CD14-positive monocyte (primary cell): ENCODE measurements around the gene MAP6D1. TPM values are rescaled to one million over a fixed set of nuclear protein-coding genes. Genes with fewer than 3 reads are reported as not detected.
A peak's percentile ranks its signal among the peaks of the same experiment; 100 is the strongest.

ENCODE experiments used
- DNase-seq, 3 donors: peaks; one replicate each; pipeline ENCODE4 v3.0.0-alpha.2; 2011 to 2022
- H2AFZ ChIP-seq: 2 replicates; pipeline ENCODE4 v1.6.0; 2012; ENCODE audit warnings: mild to moderate bottlenecking, low read depth, low read length, inconsistent platforms; ENCODE audit not compliant: insufficient read depth, poor library complexity, severe bottlenecking
- H3K27ac ChIP-seq, 2 donors: 1 replicate in 1 of 2; 2 replicates in 1 of 2; pipeline ENCODE4 v1.5.1; 2012 to 2013; ENCODE audit warnings: low read length in 2 of 2, control low read depth in 1 of 2, inconsistent platforms in 1 of 2, low read depth in 1 of 2, mild to moderate bottlenecking in 1 of 2
- H3K27me3 ChIP-seq, 2 donors: one replicate each; pipeline versions ENCODE4 v1.6.0 to v1.6.1; 2011 to 2013; ENCODE audit warnings: low read length in 2 of 2; ENCODE audit not compliant: control insufficient read depth in 2 of 2, insufficient read depth in 2 of 2
- H3K36me3 ChIP-seq, 2 donors: replicated peaks in 1 of 2; 1 replicate in 1 of 2; 2 replicates in 1 of 2; pipeline versions ENCODE4 v1.5.1 to v1.6.1; 2012 to 2013; ENCODE audit warnings: low read length in 2 of 2, control low read depth in 1 of 2, inconsistent platforms in 1 of 2, mild to moderate bottlenecking in 1 of 2; ENCODE audit not compliant: insufficient read depth in 2 of 2, control insufficient read depth in 1 of 2
- H3K4me1 ChIP-seq, 2 donors: 1 replicate in 1 of 2; 2 replicates in 1 of 2; pipeline versions ENCODE4 v1.5.1 to v1.6.1; 2012 to 2013; ENCODE audit warnings: low read length in 2 of 2, control low read depth in 1 of 2, inconsistent platforms in 1 of 2, mild to moderate bottlenecking in 1 of 2, moderate library complexity in 1 of 2; ENCODE audit not compliant: insufficient read depth in 2 of 2, control insufficient read depth in 1 of 2
- H3K4me2 ChIP-seq: replicated peaks from 2 replicates; pipeline ENCODE3; 2012; ENCODE audit warnings: low read length, moderate library complexity, mild to moderate bottlenecking; ENCODE audit not compliant: poor library complexity, severe bottlenecking; ENCODE audit errors: extremely low read depth
- H3K4me3 ChIP-seq, 3 experiments: fragments of 200-600 bp in 1 of 3; sonication (generic) in 1 of 3; replicated peaks in 1 of 3; 1 replicate in 2 of 3; 2 replicates in 1 of 3; pipeline ENCODE4 v1.5.1; 2011 to 2013; ENCODE audit warnings: low read length in 3 of 3, mild to moderate bottlenecking in 3 of 3, control low read depth in 2 of 3, low read depth in 2 of 3, inconsistent platforms in 1 of 3, moderate library complexity in 1 of 3
- H3K79me2 ChIP-seq: 2 replicates; pipeline ENCODE4 v1.6.0; 2012; ENCODE audit warnings: mild to moderate bottlenecking, control low read depth, inconsistent platforms, low read length, moderate library complexity; ENCODE audit not compliant: insufficient read depth
- H3K9ac ChIP-seq: 2 replicates; pipeline ENCODE4 v1.6.0; 2017; ENCODE audit warnings: low read length, mild to moderate bottlenecking; ENCODE audit not compliant: insufficient read depth, poor library complexity, severe bottlenecking
- H3K9me3 ChIP-seq, 2 donors: replicated peaks in 1 of 2; 1 replicate in 1 of 2; 2 replicates in 1 of 2; pipeline versions ENCODE4 v1.5.1 to v1.6.1; 2012 to 2013; ENCODE audit warnings: low read length in 2 of 2, control low read depth in 1 of 2; ENCODE audit not compliant: control insufficient read depth in 1 of 2, insufficient read depth in 1 of 2
- H4K20me1 ChIP-seq: 2 replicates; pipeline ENCODE4 v1.6.0; 2012; ENCODE audit warnings: mild to moderate bottlenecking, low read length, control low read depth, moderate library complexity; ENCODE audit not compliant: insufficient read depth
- H3K27ac Mint-ChIP-seq, 7 donors: one replicate each; pipeline ENCODE4 v1.8.0; 2020; ENCODE audit warnings: mild to moderate bottlenecking in 7 of 7, mixed read lengths in 7 of 7, moderate library complexity in 6 of 7, inconsistent platforms in 2 of 7
- H3K27me3 Mint-ChIP-seq, 3 donors: one replicate each; pipeline ENCODE4 v1.8.0; 2021 to 2022; ENCODE audit warnings: low read depth in 3 of 3, mild to moderate bottlenecking in 3 of 3, mixed read lengths in 3 of 3, moderate library complexity in 3 of 3, inconsistent platforms in 1 of 3
- H3K36me3 Mint-ChIP-seq, 2 donors: one replicate each; pipeline ENCODE4 v1.8.0; 2020; ENCODE audit warnings: mixed read lengths in 2 of 2, inconsistent platforms in 1 of 2, mild to moderate bottlenecking in 1 of 2
- H3K4me1 Mint-ChIP-seq: one replicate; pipeline ENCODE4 v1.8.0; 2020; ENCODE audit warnings: mild to moderate bottlenecking, mixed read lengths
- H3K4me3 Mint-ChIP-seq, 2 donors: one replicate each; pipeline ENCODE4 v1.8.0; 2020; ENCODE audit warnings: mild to moderate bottlenecking in 2 of 2, mixed read lengths in 2 of 2, moderate library complexity in 1 of 2
- H3K9me3 Mint-ChIP-seq, 7 donors: one replicate each; pipeline ENCODE4 v1.8.0; 2020 to 2022; ENCODE audit warnings: mixed read lengths in 7 of 7, mild to moderate bottlenecking in 6 of 7, moderate library complexity in 6 of 7, inconsistent platforms in 2 of 7
- WGBS: methylation state at CpG from one replicate; pipeline ENCODE4 v1.1.5; 2013; ENCODE audit warnings: missing lambda C conversion rate; ENCODE audit not compliant: insufficient coverage; 5-methylcytosine and 5-hydroxymethylcytosine counted together
- intact Hi-C, 2 donors: fragments of 100-400 bp; cut with micrococcal nuclease; formaldehyde crosslinking; loops; one replicate each; pipeline versions ENCODE4 v1.15.0 to v1.15.1; 2023
- polyA plus RNA-seq, 3 donors: library from polyadenylated mRNA; depleted of rRNA in 1 of 3; unstranded in 2 of 3; stranded (reverse) in 1 of 3; fragments of 300-500 nt in 2 of 3; fragments of >200 nt in 1 of 3; fragmentation: Illumina TruSeq in 2 of 3; gene quantifications; 1 replicate in 2 of 3; 2 replicates in 1 of 3; pipeline ENCODE4 v1.2.3, GENCODE V29; 2012 to 2021
- TF ChIP-seq, protein P1 (sequence below): fragments of 200-600 bp; IDR thresholded peaks from one replicate; pipeline ENCODE4 v1.8.0; 2022; ENCODE audit warnings: antibody characterized with exemption, mild to moderate bottlenecking

MAP6D1 gene
- polyA plus RNA-seq, 3 donors: 0.18 to 0.35 TPM; not detected in 1

DNA sequence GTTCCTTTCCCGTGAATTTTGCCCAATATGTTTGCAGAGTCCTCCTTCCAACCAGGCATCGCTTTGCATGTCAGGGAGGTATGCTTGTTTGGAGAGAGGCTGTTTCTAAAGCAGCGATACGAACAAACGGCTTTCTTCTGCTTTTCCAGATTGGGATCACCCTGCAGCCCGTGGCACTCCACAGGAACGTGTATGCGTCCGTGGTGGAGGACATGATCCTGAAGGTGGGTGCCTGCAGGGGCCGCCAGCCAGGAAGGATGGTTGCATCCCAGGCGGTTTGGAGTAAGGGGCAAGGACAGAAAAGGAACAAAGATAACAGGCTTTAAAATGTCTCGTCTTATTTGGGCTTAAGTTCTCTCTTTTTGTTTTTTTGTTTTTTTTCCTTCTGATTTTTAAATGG lies 17.5 kb downstream of the MAP6D1 start:
- WGBS: 94% methylated on average over 10 of the region's 12 CpGs
- H3K4me1 ChIP-seq: no peaks in the 10 kb centered on the region
- H3K36me3 Mint-ChIP-seq: peaks cover 83 to 96% of the 10 kb centered on the region in 2 donors
- H3K4me3 Mint-ChIP-seq: no peak overlapping the region
- H3K9me3 ChIP-seq: no peaks in the 10 kb centered on the region
- H4K20me1 ChIP-seq: no peaks in the 10 kb centered on the region
- no peaks in the 10 kb centered on the region for H3K9me3 Mint-ChIP-seq
- H3K27me3 ChIP-seq: no peaks in the 10 kb centered on the region
- peaks cover 91 to 100% of the 10 kb centered on the region in 2 donors for H3K36me3 ChIP-seq
- H3K27me3 Mint-ChIP-seq: no peaks in the 10 kb centered on the region
- H3K9ac ChIP-seq: no peak overlapping the region
- peak overlapping the region in 1 of 7 donors; percentile 49 for H3K27ac Mint-ChIP-seq
- TF ChIP-seq, protein P1, sequence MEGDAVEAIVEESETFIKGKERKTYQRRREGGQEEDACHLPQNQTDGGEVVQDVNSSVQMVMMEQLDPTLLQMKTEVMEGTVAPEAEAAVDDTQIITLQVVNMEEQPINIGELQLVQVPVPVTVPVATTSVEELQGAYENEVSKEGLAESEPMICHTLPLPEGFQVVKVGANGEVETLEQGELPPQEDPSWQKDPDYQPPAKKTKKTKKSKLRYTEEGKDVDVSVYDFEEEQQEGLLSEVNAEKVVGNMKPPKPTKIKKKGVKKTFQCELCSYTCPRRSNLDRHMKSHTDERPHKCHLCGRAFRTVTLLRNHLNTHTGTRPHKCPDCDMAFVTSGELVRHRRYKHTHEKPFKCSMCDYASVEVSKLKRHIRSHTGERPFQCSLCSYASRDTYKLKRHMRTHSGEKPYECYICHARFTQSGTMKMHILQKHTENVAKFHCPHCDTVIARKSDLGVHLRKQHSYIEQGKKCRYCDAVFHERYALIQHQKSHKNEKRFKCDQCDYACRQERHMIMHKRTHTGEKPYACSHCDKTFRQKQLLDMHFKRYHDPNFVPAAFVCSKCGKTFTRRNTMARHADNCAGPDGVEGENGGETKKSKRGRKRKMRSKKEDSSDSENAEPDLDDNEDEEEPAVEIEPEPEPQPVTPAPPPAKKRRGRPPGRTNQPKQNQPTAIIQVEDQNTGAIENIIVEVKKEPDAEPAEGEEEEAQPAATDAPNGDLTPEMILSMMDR: no peak
- H3K4me2 ChIP-seq: no peak overlapping the region
- no peaks in the 10 kb centered on the region for H3K79me2 ChIP-seq
- no peak overlapping the region for H2AFZ ChIP-seq
- DNase-seq: no peak
- H3K4me1 Mint-ChIP-seq: no peaks in the 10 kb centered on the region
- no peak overlapping the region for H3K4me3 ChIP-seq
- intact Hi-C loops: no loop called here
- no peak overlapping the region for H3K27ac ChIP-seq

DNA sequence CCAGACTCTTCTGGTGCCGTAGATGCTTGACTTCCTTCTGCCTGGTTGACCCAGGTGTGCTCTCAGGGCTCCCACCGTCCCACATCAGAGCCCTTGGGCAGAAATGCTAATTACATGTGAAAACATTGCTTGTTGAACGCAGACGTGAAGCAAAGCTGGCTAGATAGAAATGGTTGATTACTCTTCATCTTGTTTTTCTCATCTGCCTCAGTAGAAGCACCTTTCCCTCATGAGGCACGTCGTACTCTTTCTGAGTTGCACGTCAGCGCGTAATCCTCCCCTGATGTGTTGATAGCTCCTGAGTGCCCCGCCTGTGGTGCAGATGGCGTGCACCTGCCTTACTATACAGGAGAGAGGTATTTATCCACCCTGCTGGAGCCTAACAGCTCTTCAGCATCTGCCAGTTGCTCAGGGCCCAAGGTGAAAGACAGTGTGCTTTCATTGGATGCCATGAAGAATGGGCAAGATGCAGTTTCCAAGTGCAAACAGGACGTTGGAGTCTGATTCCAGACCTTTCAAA lies 18.1 kb downstream of the MAP6D1 start:
- H3K27ac ChIP-seq: no peak overlapping the region
- 94% methylated on average over 7 of the region's 12 CpGs for WGBS
- no peak overlapping the region for H3K4me2 ChIP-seq
- peaks cover 94 to 100% of the 10 kb centered on the region in 2 donors for H3K36me3 ChIP-seq
- no peak overlapping the region for H3K4me3 Mint-ChIP-seq
- no peaks in the 10 kb centered on the region for H3K27me3 ChIP-seq
- no peaks in the 10 kb centered on the region for H3K9me3 ChIP-seq
- no peaks in the 10 kb centered on the region for H3K4me1 Mint-ChIP-seq
- peaks cover 82 to 97% of the 10 kb centered on the region in 2 donors for H3K36me3 Mint-ChIP-seq
- H3K27ac Mint-ChIP-seq: no peak overlapping the region
- no peaks in the 10 kb centered on the region for H3K9me3 Mint-ChIP-seq
- H3K4me3 ChIP-seq: no peak overlapping the region
- no peaks in the 10 kb centered on the region for H3K79me2 ChIP-seq
- H3K9ac ChIP-seq: no peak overlapping the region
- no peak for DNase-seq
- TF ChIP-seq, protein P1: no peak
- no peaks in the 10 kb centered on the region for H4K20me1 ChIP-seq
- no peak overlapping the region for H2AFZ ChIP-seq
- no peaks in the 10 kb centered on the region for H3K4me1 ChIP-seq
- intact Hi-C loops: no loop called here
- no peaks in the 10 kb centered on the region for H3K27me3 Mint-ChIP-seq
